ENCODE measurements around the gene TCOF1.

Gene TCOF1

DNA sequence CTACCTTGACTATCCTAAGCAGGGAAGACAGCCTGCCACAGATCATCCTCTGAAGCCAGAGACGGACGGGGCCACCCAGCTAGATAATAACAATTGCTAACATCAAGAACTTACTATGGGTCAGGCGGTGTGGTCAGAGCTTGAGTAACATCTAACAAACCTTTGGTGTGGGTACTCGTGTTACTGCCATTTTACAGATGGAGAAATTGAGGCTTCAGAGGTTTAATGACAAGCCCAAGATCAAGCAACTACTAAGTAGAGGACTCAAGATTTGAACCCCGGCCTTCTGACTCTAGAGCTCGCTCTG is 38.1 kb upstream of the TCOF1 start:
- Mint-ChIP-seq H3K4me3 (no peak overlapping the region), H3K4me1 (no peaks in the 10 kb centered on the region), H3K27me3 (peaks cover 7 to 9% of the 10 kb centered on the region in 2 donors), H3K27ac (no peak overlapping the region), H3K36me3 (no peaks in the 10 kb centered on the region), H3K9me3 (peaks cover 0 to 2% of the 10 kb centered on the region in 2 donors)
- ATAC-seq (replicated peaks), result no peak
- no peak for DNase-seq

DNA sequence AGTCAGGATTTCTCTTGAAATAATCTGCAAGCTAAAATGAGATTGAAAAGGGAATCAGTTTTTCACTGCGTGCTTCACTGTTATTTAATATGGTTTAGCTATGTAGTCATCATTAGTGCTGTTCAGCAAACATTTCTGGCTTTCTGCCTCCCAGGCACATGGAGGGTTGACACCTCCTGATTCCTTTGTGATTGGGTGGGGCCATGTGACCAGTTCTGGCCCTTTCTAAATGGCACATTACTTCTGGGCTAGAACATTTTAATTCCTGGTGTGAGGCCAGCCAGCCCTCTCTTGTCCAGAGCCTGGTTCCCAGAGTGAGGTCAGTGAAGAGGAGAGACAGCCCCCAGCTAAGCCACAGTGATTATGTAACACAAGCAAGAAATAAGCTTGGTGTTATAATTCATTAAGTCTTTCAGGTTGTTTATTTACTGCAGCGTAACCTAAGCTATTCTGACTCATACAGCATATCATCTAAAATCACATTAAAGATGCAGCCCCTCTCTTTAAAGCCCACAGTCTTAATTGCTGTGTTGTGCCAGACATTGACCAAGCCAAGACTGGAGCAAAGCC is 37.4 kb upstream of the TCOF1 start:
- Mint-ChIP-seq H3K9me3 (peaks cover 0 to 2% of the 10 kb centered on the region in 2 donors), H3K27ac (no peak overlapping the region), H3K36me3 (no peaks in the 10 kb centered on the region), H3K4me1 (no peaks in the 10 kb centered on the region), H3K4me3 (no peak overlapping the region), H3K27me3 (peaks cover 7 to 11% of the 10 kb centered on the region in 2 donors)
- ATAC-seq (replicated peaks) (no peak), DNase-seq (no peak)

DNA sequence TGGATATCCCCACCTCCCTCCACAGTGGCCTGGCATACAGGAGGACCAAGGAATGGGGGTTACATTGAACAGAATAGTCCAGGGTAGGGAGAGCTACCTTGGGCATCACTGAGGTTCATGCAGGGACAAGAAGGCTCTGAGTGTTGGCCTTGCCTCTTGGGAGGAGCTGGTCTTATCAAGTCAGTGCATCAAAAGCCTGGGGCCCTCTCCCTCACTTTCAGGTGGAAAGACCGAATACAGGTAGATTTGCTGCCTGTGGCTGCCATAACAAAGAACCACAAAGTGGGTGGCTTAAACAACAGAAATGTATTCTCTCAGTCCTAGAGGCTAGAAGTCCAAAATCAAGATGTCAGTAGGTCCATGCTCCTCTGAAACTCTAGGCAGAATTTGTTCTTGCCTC is 36.3 kb upstream of the TCOF1 start:
- H3K27ac Mint-ChIP-seq, result no peak overlapping the region
- no peaks in the 10 kb centered on the region for H3K4me1 Mint-ChIP-seq
- no peaks in the 10 kb centered on the region for H3K36me3 Mint-ChIP-seq
- no peak for DNase-seq
- no peaks in the 10 kb centered on the region for H3K9me3 Mint-ChIP-seq
- H3K4me3 Mint-ChIP-seq, result no peak overlapping the region
- H3K27me3 Mint-ChIP-seq, result peaks cover 13 to 19% of the 10 kb centered on the region in 2 donors
- ATAC-seq (replicated peaks), result no peak

DNA sequence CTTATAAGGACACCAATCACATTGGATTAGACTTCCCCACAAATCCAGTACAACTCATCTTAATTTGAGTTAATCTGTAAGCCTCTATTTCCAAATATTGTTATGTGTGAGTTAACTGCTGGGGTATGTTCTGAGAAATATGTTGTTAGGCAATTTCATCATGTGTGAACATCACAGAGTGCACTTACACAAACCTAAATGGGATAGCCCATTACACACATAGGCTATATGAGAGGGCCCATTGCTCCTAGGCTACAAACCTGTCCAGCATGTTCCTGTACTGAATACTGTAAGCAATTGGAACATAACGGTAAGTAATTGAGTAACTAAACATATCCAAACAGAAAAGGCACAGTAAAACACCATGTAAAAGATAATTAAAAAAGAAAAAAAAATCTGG is 35.7 kb upstream of the TCOF1 start:
- H3K9me3 Mint-ChIP-seq, result no peaks in the 10 kb centered on the region
- H3K27ac Mint-ChIP-seq, result no peak overlapping the region
- no peak overlapping the region for H3K4me3 Mint-ChIP-seq
- DNase-seq, result no peak
- no peaks in the 10 kb centered on the region for H3K36me3 Mint-ChIP-seq
- peaks cover 17 to 19% of the 10 kb centered on the region in 2 donors for H3K27me3 Mint-ChIP-seq
- no peaks in the 10 kb centered on the region for H3K4me1 Mint-ChIP-seq
- no peak for ATAC-seq (replicated peaks)

DNA sequence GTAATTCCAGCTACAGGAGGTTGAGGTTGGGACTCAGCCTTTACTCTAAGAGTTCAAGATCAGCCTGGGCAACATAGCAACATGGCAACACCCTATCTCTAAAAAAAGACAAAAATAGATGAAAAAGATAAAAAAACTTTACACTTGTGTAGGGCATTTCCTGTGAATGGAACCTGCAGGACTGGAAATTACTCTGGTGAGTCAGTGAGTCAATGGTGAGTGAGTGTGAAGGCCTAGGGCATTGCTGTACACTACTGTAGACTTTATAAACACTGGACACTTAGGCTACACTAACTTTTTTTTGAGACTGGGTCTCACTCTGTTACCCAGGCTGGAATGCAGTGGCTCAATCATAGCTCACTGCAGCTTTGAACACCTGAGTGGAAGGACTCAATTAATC is 35.3 kb upstream of the TCOF1 start:
- Mint-ChIP-seq H3K27me3 (peaks cover 17 to 20% of the 10 kb centered on the region in 2 donors), H3K4me3 (no peak overlapping the region), H3K4me1 (no peaks in the 10 kb centered on the region), H3K36me3 (no peaks in the 10 kb centered on the region), H3K27ac (no peak overlapping the region), H3K9me3 (no peaks in the 10 kb centered on the region)
- no peak for ATAC-seq (replicated peaks)
- DNase-seq, result no peak

DNA sequence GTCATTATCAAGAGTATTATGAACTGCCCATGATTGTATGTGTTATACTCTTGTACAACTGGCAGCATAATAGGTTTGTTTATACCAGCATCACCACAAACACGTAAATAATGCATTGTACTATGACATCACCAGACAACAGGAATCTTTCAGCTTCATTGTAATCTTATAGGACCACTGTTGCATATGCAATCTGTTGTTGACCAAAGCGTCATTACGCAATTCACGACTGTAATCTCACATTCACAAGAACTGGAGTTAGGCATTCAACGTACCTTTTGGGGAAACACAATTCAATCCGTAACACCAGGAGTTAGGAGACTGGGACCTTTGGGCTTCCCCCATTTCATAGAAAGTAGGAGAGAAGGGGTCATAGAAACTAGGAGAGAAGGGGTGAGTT is 34.4 kb upstream of the TCOF1 start:
- H3K27me3 Mint-ChIP-seq, result peaks cover 18 to 22% of the 10 kb centered on the region in 2 donors
- ATAC-seq (replicated peaks) (no peak), DNase-seq (no peak)
- no peak overlapping the region for H3K4me3 Mint-ChIP-seq
- no peaks in the 10 kb centered on the region for H3K9me3 Mint-ChIP-seq
- H3K27ac Mint-ChIP-seq, result no peak overlapping the region
- H3K4me1 Mint-ChIP-seq, result no peaks in the 10 kb centered on the region
- no peaks in the 10 kb centered on the region for H3K36me3 Mint-ChIP-seq

DNA sequence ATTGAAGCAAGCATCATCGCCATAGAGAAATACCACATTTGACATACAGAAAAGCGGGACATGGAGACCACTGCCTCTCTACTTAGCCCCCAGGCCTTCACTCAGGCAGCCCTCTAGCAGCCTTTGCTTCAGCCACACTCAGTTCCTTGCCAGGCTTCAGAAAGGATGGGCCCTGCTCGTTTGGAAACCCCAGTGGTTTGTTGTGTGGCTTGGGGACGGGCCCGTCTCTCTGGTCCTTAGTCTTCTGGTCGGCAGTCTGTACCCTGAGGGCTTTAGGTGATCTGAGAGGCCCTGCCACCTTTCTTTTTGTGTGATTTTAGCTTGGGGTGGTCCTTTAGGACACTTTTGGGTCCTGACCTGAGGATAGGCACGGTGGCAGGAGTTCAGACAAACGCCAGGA is 33.7 kb upstream of the TCOF1 start:
- Mint-ChIP-seq H3K27me3 (peaks cover 14 to 15% of the 10 kb centered on the region in 2 donors), H3K4me3 (no peak overlapping the region), H3K9me3 (no peaks in the 10 kb centered on the region), H3K36me3 (no peaks in the 10 kb centered on the region), H3K27ac (no peak overlapping the region), H3K4me1 (no peaks in the 10 kb centered on the region)
- DNase-seq (no peak), ATAC-seq (replicated peaks) (no peak)

DNA sequence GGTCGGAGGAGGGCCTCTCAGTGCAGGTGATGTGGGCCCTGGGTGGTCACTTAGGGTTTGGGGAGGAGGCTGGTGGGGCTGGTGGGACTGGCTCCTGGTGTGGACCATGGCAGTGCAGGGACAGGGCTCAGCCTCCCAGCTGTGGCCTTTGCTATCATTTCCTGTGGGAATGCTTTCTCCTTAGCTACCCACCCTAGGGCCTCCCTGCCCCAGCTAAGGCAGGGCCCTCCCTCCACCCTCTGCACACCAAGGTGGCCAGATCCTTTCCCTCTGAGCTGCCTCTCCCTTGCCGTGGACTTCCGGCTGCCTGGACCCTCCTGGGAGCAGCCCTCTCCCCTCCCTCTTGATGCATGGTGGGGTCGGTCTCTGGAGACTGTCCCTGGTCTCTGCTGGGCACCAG is 32.1 kb upstream of the TCOF1 start:
- H3K27me3 Mint-ChIP-seq, result peaks cover 15 to 17% of the 10 kb centered on the region in 2 donors
- no peak for DNase-seq
- H3K4me1 Mint-ChIP-seq, result no peaks in the 10 kb centered on the region
- no peak for ATAC-seq (replicated peaks)
- H3K27ac Mint-ChIP-seq, result no peak overlapping the region
- no peaks in the 10 kb centered on the region for H3K36me3 Mint-ChIP-seq
- H3K4me3 Mint-ChIP-seq, result no peak overlapping the region
- no peaks in the 10 kb centered on the region for H3K9me3 Mint-ChIP-seq

DNA sequence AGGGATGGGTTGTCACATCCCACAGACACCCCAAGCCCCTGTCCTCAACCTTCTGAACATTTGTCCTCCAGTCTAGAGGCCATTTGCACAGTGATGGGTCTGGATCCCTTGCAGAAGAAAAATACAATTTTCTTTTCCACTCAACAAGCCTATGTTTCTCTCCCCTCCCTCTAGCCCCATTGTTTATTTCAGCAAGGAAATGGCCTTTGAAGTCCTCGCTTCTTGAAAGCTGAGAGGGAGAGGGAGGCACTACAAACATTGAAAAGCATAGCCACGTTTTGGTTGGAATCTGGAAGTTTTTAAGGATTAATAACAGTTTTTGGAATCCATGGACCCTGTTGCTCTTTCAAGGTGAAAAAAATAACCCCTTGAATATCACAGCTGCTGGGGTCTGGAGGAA is 30.8 kb upstream of the TCOF1 start:
- H3K27ac Mint-ChIP-seq, result no peak overlapping the region
- ATAC-seq (replicated peaks), result no peak
- no peaks in the 10 kb centered on the region for H3K4me1 Mint-ChIP-seq
- no peaks in the 10 kb centered on the region for H3K9me3 Mint-ChIP-seq
- no peaks in the 10 kb centered on the region for H3K36me3 Mint-ChIP-seq
- no peak overlapping the region for H3K4me3 Mint-ChIP-seq
- H3K27me3 Mint-ChIP-seq, result peaks cover 15 to 17% of the 10 kb centered on the region in 2 donors
- no peak for DNase-seq

DNA sequence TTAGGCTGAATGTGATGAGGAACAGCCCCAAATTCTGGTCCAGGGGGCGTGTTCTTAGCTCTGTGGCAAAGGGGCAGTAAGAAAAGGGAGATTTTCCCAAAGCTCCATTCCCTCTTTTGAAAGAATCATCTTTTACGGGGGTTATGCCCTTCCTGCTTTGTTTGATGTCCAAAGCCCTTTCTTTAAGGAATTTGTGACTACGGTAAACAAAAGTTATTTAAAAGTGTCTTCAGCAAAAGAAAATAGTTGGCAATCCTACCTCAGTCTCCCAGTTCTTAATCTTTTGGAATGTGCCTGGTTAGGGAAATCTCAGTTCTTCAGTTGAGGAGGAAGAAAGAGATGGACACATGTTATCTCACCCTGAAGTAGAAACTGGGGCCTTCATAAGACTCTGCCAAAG is 30.4 kb upstream of the TCOF1 start:
- DNase-seq (no peak), ATAC-seq (replicated peaks) (no peak)
- no peaks in the 10 kb centered on the region for H3K4me1 Mint-ChIP-seq
- no peaks in the 10 kb centered on the region for H3K9me3 Mint-ChIP-seq
- no peak overlapping the region for H3K4me3 Mint-ChIP-seq
- H3K27ac Mint-ChIP-seq, result no peak overlapping the region
- peaks cover 15 to 17% of the 10 kb centered on the region in 2 donors for H3K27me3 Mint-ChIP-seq
- no peaks in the 10 kb centered on the region for H3K36me3 Mint-ChIP-seq

DNA sequence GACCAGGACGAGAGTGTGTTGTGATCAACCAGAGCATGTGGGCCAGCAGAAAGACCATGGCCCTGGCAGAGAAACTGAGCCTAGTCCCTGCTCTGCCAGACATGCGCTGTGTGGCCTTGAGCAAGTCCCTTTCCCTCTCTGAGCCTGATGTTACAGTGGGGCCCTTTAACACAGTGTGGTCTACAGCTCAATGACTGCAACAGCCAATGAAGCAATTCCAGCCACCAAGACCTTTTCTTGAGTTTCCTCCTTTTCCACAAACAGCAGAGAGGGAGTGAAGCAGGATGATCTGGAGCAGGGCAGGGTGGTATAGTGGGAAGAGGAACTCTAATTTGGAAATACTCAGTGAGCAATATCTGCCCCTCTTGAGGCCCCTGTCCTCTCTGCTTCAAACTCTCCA is 29.0 kb upstream of the TCOF1 start:
- Mint-ChIP-seq H3K9me3 (no peaks in the 10 kb centered on the region), H3K4me1 (no peaks in the 10 kb centered on the region), H3K4me3 (no peak overlapping the region), H3K27me3 (peaks cover 15 to 17% of the 10 kb centered on the region in 2 donors), H3K36me3 (no peaks in the 10 kb centered on the region), H3K27ac (no peak overlapping the region)
- no peak for DNase-seq
- no peak for ATAC-seq (replicated peaks)

DNA sequence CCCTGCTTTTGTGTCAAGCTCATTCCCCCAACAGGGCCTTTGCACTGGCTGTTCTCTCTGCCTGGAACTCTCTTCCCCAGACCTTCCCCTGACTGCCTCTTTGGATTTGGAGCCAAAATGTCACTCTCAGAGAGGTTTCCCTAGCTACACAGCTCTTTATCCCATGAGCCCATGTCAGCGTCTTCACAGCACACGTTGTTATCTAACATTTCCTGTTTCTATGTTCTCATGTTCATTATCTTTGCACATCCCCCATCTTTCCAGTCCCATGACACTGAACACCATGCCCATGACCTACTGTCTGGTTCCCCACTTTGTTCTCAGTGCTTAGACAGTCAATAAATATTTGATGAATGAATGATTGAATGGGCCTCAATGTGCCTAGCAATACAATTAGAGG is 28.5 kb upstream of the TCOF1 start:
- no peak for ATAC-seq (replicated peaks)

DNA sequence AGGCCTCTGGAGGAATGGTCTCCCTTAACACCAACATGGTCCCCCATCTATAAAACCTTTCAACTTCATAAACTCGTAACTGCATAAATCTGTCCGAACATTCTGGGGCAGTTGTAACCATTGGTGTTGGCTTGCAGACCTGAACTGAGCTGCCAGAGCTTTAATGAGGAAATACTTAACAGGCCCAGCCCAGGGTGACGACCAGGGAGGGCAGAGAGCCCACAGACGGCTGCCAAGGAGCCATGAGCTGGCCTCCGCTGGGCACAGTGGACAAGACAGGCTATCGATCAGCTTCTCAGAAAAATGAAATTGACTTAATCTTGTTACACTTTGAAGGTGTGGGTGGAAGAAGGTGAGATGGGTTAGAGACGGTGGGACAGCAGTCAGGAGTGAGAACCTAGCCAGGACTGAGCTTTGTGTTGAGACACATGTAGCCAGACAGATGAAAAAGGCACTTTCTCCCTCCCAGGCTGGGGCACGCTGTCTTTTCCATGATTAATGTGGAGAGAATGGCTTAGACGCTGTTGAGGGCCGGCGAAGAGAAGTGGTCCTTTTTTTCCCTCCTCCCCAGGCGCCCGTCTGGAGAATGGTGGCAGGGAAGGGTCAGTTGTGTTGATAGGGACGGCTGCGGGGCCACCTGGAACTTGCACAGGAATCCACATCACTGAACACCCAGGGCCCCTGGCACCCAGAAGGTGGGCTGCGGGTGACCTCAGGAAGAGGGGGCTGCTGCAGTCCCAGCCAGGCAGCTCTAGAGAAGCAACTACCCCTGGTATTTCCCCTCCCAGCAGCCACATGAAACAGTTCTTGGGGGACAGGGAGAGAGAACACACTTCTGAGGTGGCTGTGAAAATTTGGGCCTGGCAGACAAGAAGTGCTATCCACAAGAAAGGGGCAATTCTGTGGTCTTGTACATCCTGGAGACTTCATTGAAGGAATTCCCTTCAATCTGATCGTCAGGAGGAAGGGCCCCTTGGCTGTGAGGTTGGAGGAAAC is 27.3 kb upstream of the TCOF1 start:
- Mint-ChIP-seq H3K9me3 (no peaks in the 10 kb centered on the region), H3K4me1 (no peaks in the 10 kb centered on the region), H3K27ac (peak overlapping the region; percentile 16), H3K4me3 (no peak overlapping the region), H3K36me3 (no peaks in the 10 kb centered on the region), H3K27me3 (peaks cover 12 to 17% of the 10 kb centered on the region in 2 donors)
- ATAC-seq (replicated peaks), result no peak
- DNase-seq, result no peak

More for the DNA sequence above, 28.5 kb upstream of the TCOF1 start:
- Mint-ChIP-seq H3K27ac (no peak overlapping the region), H3K4me1 (no peaks in the 10 kb centered on the region), H3K36me3 (no peaks in the 10 kb centered on the region), H3K9me3 (no peaks in the 10 kb centered on the region), H3K4me3 (no peak overlapping the region), H3K27me3 (peaks cover 15 to 17% of the 10 kb centered on the region in 2 donors)
- no peak for DNase-seq

DNA sequence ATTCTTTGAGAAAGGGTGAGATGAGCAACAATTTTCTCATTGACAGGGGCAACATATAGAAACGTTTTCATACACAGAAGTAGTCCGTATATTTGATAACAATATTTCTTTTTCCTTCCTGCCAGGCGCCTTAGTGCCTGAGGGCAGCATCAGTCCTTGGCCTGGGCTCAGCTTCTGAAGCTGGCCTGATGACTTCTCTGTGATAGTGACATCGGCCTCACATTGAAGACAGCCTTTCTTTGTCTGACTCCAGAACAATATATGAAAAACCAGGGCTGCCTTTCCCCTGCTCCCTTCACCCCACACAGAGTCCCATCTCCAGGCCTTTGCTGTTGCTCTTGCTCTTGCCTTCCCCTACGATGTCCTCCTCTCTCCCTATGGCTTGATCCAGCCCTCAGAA is 24.1 kb upstream of the TCOF1 start:
- peaks cover 0 to 4% of the 10 kb centered on the region in 2 donors for H3K27me3 Mint-ChIP-seq
- no peaks in the 10 kb centered on the region for H3K4me1 Mint-ChIP-seq
- DNase-seq (no peak), ATAC-seq (replicated peaks) (no peak)
- H3K36me3 Mint-ChIP-seq, result no peaks in the 10 kb centered on the region
- H3K9me3 Mint-ChIP-seq, result no peaks in the 10 kb centered on the region
- no peak overlapping the region for H3K27ac Mint-ChIP-seq
- H3K4me3 Mint-ChIP-seq, result no peak overlapping the region

DNA sequence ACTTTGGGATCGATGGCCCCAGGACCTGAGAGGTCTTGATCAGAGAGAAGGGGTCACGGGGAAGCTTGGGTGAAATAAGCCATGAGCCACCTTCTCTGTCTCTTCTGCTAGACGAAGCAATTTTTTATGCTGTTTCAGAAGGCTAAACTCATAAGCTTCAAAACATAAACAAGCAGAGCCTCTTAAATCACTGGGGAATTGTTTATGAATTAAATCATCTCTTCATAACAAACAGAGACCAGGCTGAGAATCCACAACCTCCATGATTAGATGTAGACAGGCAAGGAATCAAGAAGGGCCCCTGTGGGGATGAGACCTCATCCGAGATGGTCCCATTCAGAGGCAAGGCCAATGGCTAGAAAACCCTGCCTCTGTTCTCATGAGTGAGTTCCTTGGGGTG is 21.7 kb upstream of the TCOF1 start:
- Mint-ChIP-seq H3K4me3 (no peak overlapping the region), H3K27me3 (no peaks in the 10 kb centered on the region), H3K36me3 (no peaks in the 10 kb centered on the region), H3K9me3 (no peaks in the 10 kb centered on the region), H3K27ac (no peak overlapping the region), H3K4me1 (peaks cover 11 to 19% of the 10 kb centered on the region in 2 donors)
- ATAC-seq (replicated peaks), result no peak
- DNase-seq, result no peak
